ENCODE results near the gene LSM5. TPM values are rescaled to one million over a fixed set of nuclear protein-coding genes. Genes with fewer than 3 reads are reported as not detected.

The LSM5 gene
- total RNA-seq, 4 donors from 2014 or later: 10.5 to 21.4 (median 14.1) TPM

- ATAC-seq (ENCODE audit: low FRiP score) (no peak), DNase-seq (ENCODE audit: low spot score) (no peak)
- no peak for TF ChIP-seq CTCF (IDR thresholded peaks at IDR 0.05)
Measured at GRCh38 chr7:32533276-32534029, 43.3 kb upstream of the LSM5 start.

- TF ChIP-seq CTCF (IDR thresholded peaks at IDR 0.05): no peak
- DNase-seq (ENCODE audit: low spot score) (no peak), ATAC-seq (ENCODE audit: low FRiP score) (no peak)
Measured at GRCh38 chr7:32532716-32533115, 42.5 kb upstream of the LSM5 start.

GRCh38 chr7:32532086-32532485, 41.9 kb upstream of the LSM5 start:
- ATAC-seq (ENCODE audit: low FRiP score) (no peak), DNase-seq (ENCODE audit: low spot score) (no peak)
- no peak for TF ChIP-seq CTCF (IDR thresholded peaks at IDR 0.05)

GRCh38 chr7:32531402-32531801, 41.2 kb upstream of the LSM5 start:
- DNase-seq (ENCODE audit: low spot score): no peak
- ATAC-seq (ENCODE audit: low FRiP score): no peak
- TF ChIP-seq CTCF (IDR thresholded peaks at IDR 0.05): no peak

- DNase-seq (ENCODE audit: low spot score) (no peak), ATAC-seq (ENCODE audit: low FRiP score) (no peak)
Measured at GRCh38 chr7:32525839-32526238, 35.7 kb upstream of the LSM5 start.

GRCh38 chr7:32524631-32525030, 34.5 kb upstream of the LSM5 start:
- no peak for DNase-seq (ENCODE audit: low spot score)
- no peak for TF ChIP-seq CTCF (IDR thresholded peaks at IDR 0.05)
- no peak for ATAC-seq (ENCODE audit: low FRiP score)

More at GRCh38 chr7:32525839-32526238, 35.7 kb upstream of the LSM5 start:
- no peak for TF ChIP-seq CTCF (IDR thresholded peaks at IDR 0.05)

Data from omental fat pad (tissue), 4 donors.